Activated CD4-positive, alpha-beta T cell treated with anti-CD3 and anti-CD28 coated beads, Interleukin-2, amount 10 ng/mL, durations not matched to agents 7 days and 5 days (primary cell): Measurements from ENCODE around the gene GRIN2C. TPM values are rescaled to one million over a fixed set of nuclear protein-coding genes. Genes with fewer than 3 reads are reported as not detected.

ENCODE experiments used
- CTCF ChIA-PET: fragments of 350-600 bp; sonication (Branson Sonifier 250); formaldehyde crosslinking; loops from one replicate; lab custom pipeline; 2021; ENCODE audit warnings: antibody characterized with exemption; lab: Charles Lee
- POLR2A ChIA-PET: fragments of 350-600 bp; sonication (Branson Sonifier 250); formaldehyde crosslinking; loops from one replicate; lab custom pipeline; 2021; ENCODE audit warnings: antibody characterized with exemption; lab: Charles Lee
- DNase-seq: peaks from one replicate; pipeline ENCODE4 v3.0.0-alpha.2; 2020
- H3K27ac Mint-ChIP-seq: one replicate; pipeline ENCODE4 v1.8.0; 2021; ENCODE audit warnings: mild to moderate bottlenecking, moderate library complexity, mixed read lengths
- H3K27me3 Mint-ChIP-seq: one replicate; pipeline ENCODE4 v1.8.0; 2021; ENCODE audit warnings: mixed read lengths
- H3K36me3 Mint-ChIP-seq: one replicate; pipeline ENCODE4 v1.8.0; 2021; ENCODE audit warnings: low read depth, mixed read lengths
- H3K4me1 Mint-ChIP-seq: one replicate; pipeline ENCODE4 v1.8.0; 2021; ENCODE audit warnings: mixed read lengths
- H3K4me3 Mint-ChIP-seq: one replicate; pipeline ENCODE4 v1.8.0; 2021; ENCODE audit warnings: mild to moderate bottlenecking, moderate library complexity, mixed read lengths
- H3K9me3 Mint-ChIP-seq: one replicate; pipeline ENCODE4 v1.8.0; 2021; ENCODE audit warnings: mixed read lengths
- total RNA-seq, 2 experiments: library from RNA; stranded (reverse); gene quantifications; one replicate each; pipeline ENCODE4 v1.2.3, GENCODE V29; 2021

GRIN2C gene
- total RNA-seq, 2 experiments from 2014 or later: 0.20 to 0.25 TPM

DNA sequence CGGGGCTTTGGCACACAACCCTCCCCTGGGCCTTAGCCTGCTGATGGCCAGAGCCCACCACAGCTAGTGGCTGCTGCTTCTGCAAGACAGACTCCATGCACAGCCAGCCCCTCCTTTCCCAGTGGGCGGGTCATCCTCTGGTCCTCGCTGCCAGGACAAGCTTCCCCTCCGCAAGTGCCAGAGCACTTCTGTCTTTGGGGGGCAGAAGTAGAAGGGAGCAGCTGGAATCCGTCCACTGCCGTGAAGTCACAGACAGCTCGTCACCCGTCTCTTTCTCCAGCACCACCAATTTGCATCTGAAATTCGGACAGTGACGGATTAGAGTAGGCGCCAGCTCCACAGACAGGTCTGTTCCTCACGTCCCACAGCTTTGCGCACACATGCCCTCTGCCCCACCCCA, 52.2 kb downstream of the GRIN2C start:
- Mint-ChIP-seq H3K27me3 (no peaks in the 10 kb centered on the region), H3K4me1 (no peaks in the 10 kb centered on the region), H3K9me3 (no peaks in the 10 kb centered on the region), H3K4me3 (no peak overlapping the region), H3K27ac (no peak overlapping the region), H3K36me3 (no peaks in the 10 kb centered on the region)
- DNase-seq: no peak
- ChIA-PET CTCF (interaction anchor here (2.6 to 3.0 kb wide), 2 partner anchors 16 kb away, joined by 15 to 19 read pairs; no protein-coding TSS in a partner anchor), POLR2A (no interaction called here)

DNA sequence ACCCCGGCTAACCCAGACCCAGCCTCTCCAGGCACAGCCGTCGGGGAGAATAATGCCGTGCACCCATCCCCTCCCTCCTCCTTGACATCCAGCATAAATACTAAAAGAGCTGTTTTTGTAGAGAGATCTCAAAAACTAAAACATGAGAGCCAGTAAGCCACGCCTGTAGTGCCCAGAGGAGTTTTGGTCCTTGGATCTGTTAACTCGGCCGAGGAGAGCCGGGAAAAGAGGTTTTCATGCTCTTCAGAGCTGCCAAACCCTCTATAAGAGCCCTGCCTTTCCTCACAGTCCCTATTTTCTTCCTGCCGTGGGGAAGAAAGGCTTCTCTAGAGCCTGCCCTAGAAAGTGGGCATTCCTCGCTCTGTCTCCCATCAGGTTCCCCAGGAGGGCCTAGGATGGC, 53.4 kb downstream of the GRIN2C start:
- no peaks in the 10 kb centered on the region for H3K27me3 Mint-ChIP-seq
- DNase-seq: no peak
- CTCF ChIA-PET: interaction anchor here (1.3 to 2.6 kb wide), 3 partner anchors 14 to 61 kb away, joined by 3 to 15 read pairs (median 4); no protein-coding TSS in a partner anchor
- no peaks in the 10 kb centered on the region for H3K4me1 Mint-ChIP-seq
- POLR2A ChIA-PET: no interaction called here
- H3K27ac Mint-ChIP-seq: no peak overlapping the region
- peaks cover 5% of the 10 kb centered on the region for H3K36me3 Mint-ChIP-seq
- no peaks in the 10 kb centered on the region for H3K9me3 Mint-ChIP-seq
- no peak overlapping the region for H3K4me3 Mint-ChIP-seq

DNA sequence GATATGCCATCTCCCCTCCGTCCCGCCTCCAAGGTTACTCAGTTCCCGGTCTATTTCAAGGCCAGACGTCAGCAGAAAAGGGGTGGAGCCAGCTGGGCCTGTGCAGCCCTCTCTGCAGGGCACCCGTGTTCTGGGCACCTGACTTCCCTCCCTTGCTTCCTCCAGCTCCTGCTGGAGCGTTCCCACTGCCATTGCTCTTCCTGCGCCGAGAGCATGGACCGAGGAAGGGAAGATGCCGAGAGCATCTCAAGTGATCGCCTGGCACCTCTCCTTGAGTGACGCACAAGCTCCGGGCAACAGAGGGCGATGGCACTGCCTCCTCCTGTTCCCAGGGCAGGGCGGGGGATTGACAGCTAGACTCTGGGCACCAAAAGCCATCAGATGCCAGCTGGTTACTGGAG, 54.1 kb downstream of the GRIN2C start:
- Mint-ChIP-seq H3K27ac (no peak overlapping the region), H3K4me3 (no peak overlapping the region), H3K27me3 (no peaks in the 10 kb centered on the region), H3K36me3 (peaks cover 6% of the 10 kb centered on the region), H3K4me1 (no peaks in the 10 kb centered on the region), H3K9me3 (no peaks in the 10 kb centered on the region)
- ChIA-PET CTCF (interaction anchor here (1.3 to 2.6 kb wide), 3 partner anchors 14 to 60 kb away, joined by 3 to 15 read pairs (median 4); no protein-coding TSS in a partner anchor), POLR2A (no interaction called here)
- no peak for DNase-seq

DNA sequence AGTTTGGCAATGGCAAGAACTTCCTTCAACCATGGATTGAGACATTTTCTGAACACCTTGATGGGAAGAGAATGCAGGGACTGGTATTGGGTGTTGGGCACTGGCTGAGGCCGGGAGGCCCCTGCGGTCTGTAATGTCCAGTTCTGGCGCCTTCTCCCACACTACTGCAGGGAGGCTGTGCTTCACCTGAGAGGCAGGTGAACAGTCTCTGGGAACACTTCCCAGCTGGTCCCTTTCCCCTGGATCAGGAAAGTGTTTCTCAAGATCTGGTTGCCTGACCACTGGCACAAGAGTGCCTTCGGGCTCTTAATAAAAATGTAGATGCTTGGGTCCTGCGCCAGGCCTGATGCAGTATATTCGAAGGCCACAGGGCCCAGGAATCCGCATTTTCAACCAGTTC, 55.0 kb downstream of the GRIN2C start:
- Mint-ChIP-seq H3K27me3 (no peaks in the 10 kb centered on the region), H3K9me3 (no peaks in the 10 kb centered on the region), H3K27ac (no peak overlapping the region), H3K4me1 (no peaks in the 10 kb centered on the region), H3K36me3 (peaks cover 8% of the 10 kb centered on the region), H3K4me3 (no peak overlapping the region)
- ChIA-PET CTCF (no interaction called here), POLR2A (no interaction called here)
- no peak for DNase-seq

DNA sequence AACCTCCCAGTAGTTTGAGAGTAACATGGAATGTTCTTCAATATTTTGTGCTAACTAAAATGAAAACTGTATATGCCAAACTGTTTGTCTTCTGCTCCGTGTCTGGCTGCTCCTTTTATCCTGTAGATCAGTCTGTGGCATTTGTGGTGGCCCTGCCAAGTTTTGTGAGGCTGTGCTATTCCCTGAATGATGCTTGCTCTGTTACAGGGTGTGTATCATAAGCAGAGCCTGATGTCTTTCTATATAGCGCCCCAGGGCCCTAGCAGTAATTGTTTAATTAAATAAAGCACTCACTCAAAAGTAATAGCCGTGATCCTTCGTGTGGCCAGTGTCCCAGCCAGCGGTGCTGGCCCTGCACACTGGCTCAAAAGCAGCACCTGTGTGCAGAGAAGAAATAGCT, 55.7 kb downstream of the GRIN2C start:
- H3K9me3 Mint-ChIP-seq: no peaks in the 10 kb centered on the region
- H3K27me3 Mint-ChIP-seq: no peaks in the 10 kb centered on the region
- H3K4me3 Mint-ChIP-seq: no peak overlapping the region
- no peaks in the 10 kb centered on the region for H3K4me1 Mint-ChIP-seq
- no peak overlapping the region for H3K27ac Mint-ChIP-seq
- POLR2A ChIA-PET: no interaction called here
- no peak for DNase-seq
- CTCF ChIA-PET: no interaction called here
- H3K36me3 Mint-ChIP-seq: peaks cover 8% of the 10 kb centered on the region

DNA sequence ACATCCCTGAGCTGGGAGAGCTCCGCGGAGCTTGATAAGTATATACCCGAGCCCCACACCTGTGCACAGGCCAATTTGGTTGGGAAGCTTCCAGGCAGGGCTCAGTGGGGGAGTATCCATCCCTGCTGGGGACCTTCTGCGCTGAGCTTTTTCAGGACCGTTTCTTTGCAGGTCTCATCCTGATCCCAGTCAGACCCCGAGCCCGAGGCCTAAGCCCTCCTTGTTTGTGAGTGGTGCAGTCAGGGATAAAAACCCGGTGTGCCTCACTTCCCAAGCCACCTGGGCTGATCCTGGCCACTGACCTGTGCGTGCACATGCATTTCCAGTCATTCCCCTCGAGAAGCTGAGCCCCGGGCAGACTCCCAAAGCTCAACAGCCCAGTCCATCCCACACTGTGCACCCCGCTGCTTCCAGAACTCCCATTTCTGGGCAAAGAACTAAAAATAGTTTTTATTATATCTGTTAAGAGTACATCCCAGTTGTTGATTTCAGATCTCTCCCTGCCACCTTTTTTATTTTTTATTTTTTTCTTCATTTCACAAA, 56.2 kb downstream of the GRIN2C start:
- peaks cover 8% of the 10 kb centered on the region for H3K36me3 Mint-ChIP-seq
- DNase-seq: no peak
- ChIA-PET POLR2A (no interaction called here), CTCF (no interaction called here)
- no peaks in the 10 kb centered on the region for H3K27me3 Mint-ChIP-seq
- no peaks in the 10 kb centered on the region for H3K4me1 Mint-ChIP-seq
- H3K27ac Mint-ChIP-seq: no peak overlapping the region
- H3K9me3 Mint-ChIP-seq: no peaks in the 10 kb centered on the region
- H3K4me3 Mint-ChIP-seq: no peak overlapping the region

DNA sequence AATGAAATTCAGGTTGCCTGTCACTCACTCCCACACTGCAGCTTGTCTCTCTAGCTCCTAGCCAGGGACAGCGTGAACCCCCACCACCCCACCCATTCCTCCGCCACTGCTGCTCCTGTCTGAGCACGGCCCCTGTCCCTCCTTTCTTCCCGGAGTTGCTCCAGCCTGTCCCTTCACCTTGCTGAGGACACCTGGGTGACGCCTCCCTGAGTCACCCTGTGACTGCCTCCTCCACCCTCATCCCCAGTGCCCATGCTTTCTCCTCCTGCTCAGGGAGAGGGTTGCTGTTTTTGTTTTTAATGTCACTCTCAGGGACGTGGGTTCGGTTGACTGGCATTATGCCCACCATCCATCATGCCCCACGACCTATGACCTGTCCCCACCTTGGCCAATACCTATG, 57.8 kb downstream of the GRIN2C start:
- Mint-ChIP-seq H3K27me3 (no peaks in the 10 kb centered on the region), H3K36me3 (peaks cover 10% of the 10 kb centered on the region), H3K4me3 (no peak overlapping the region), H3K4me1 (peaks cover 2% of the 10 kb centered on the region), H3K9me3 (no peaks in the 10 kb centered on the region), H3K27ac (no peak overlapping the region)
- DNase-seq: no peak
- ChIA-PET POLR2A (no interaction called here), CTCF (interaction anchor here (0.5 to 0.7 kb wide), 2 partner anchors 64 to 167 kb away, joined by 3 read pairs; no protein-coding TSS in a partner anchor)

DNA sequence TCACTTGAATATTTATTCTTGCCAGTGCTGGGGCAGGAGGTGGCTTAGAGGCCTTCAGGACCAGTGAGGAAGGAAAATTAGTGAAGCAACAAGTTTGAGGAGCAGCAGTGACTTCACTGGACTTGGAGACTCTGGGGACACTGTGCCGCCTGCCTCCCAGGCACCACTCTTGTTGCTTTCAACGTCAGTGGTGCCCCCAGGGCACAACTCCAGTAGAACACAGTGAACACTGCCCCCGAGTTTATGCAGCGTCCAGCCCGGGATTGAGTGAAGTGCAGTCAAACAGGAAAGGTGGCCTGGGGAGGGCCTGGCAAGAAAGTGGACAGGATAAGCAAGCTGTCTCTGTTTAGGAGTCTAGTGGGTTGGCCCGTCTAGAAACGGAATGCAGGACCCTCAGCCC, 59.2 kb downstream of the GRIN2C start:
- ChIA-PET POLR2A (no interaction called here), CTCF (interaction anchor here (0.6 kb wide), 1 partner anchor 265 kb away, joined by 3 read pairs; no protein-coding TSS in a partner anchor)
- no peak for DNase-seq
- no peak overlapping the region for H3K4me3 Mint-ChIP-seq
- peaks cover 17% of the 10 kb centered on the region for H3K36me3 Mint-ChIP-seq
- H3K4me1 Mint-ChIP-seq: peaks cover 6% of the 10 kb centered on the region
- no peak overlapping the region for H3K27ac Mint-ChIP-seq
- no peaks in the 10 kb centered on the region for H3K9me3 Mint-ChIP-seq
- no peaks in the 10 kb centered on the region for H3K27me3 Mint-ChIP-seq

DNA sequence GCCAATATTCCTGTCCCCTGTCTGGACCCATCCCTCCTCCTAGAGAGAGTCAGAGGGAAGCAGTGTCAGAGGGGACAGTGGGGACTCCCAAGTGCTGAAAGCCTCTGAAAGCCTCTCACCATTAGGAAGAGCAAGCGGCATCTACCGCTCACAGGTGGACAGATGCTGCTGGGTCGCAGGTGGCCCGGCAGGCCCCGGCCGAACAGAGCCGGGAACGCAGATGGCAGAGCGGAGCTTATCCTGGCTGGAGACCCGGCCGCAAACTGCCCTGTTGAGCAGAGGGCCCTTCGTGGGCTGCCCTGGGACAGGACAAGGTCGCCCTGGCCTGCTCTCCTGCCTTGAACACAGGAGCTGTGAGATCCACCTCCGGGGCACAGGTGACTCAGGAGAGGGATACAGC, 60.6 kb downstream of the GRIN2C start:
- no peak overlapping the region for H3K4me3 Mint-ChIP-seq
- POLR2A ChIA-PET: no interaction called here
- peaks cover 21% of the 10 kb centered on the region for H3K36me3 Mint-ChIP-seq
- H3K9me3 Mint-ChIP-seq: no peaks in the 10 kb centered on the region
- no peak for DNase-seq
- no peaks in the 10 kb centered on the region for H3K27me3 Mint-ChIP-seq
- H3K4me1 Mint-ChIP-seq: peaks cover 6% of the 10 kb centered on the region
- no peak overlapping the region for H3K27ac Mint-ChIP-seq
- CTCF ChIA-PET: interaction anchor here (0.5 to 1.0 kb wide), 2 partner anchors 142 to 383 kb away, joined by 3 to 4 read pairs; no protein-coding TSS in a partner anchor

DNA sequence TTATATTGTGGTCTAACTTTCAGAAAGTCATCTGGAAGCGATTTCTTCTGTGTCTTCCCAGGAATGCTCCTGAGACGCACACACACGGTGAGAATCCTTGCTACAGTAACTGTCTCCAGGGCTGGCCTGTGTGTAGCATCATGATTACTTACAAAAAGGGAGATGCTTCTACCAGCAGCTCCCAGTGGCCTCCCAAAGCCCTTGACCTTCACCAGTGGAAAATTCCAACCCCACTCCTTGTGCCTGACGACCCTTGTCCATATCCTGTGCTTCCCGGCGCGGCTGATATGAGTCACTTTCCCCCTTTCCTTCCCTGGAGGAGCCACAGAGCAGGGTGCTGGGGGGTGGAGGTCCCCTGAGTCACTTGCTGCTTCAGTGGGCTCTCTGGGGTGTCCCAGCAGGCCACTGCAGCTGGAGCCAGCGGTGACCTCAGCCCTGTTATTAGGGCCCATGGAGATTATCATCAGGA, 61.4 kb downstream of the GRIN2C start:
- no peaks in the 10 kb centered on the region for H3K9me3 Mint-ChIP-seq
- CTCF ChIA-PET: no interaction called here

DNA sequence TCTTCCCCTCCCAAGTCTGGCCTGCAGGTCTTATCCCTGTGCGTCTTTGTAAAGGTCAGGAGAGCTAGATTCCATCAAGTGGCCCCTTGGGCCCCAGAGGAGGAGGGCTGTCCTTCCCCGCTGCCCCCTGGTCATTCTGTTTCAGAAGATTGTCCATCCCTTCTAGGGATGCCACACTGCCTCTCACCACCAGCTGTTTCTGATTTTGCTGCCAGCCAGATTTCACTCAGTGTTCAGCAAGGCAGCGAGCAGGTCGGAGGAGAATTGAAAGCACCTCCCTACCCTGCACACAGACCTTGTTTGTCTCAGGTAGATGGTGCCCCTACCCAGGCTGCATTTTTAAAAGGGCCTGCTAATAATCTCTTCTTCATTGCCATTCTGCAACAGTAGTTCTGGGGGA, 61.9 kb downstream of the GRIN2C start:
- no peak for DNase-seq
- peaks cover 6% of the 10 kb centered on the region for H3K4me1 Mint-ChIP-seq
- peaks cover 22% of the 10 kb centered on the region for H3K36me3 Mint-ChIP-seq
- H3K27ac Mint-ChIP-seq: no peak overlapping the region
- no peaks in the 10 kb centered on the region for H3K9me3 Mint-ChIP-seq
- H3K4me3 Mint-ChIP-seq: no peak overlapping the region
- ChIA-PET POLR2A (no interaction called here), CTCF (interaction anchor here (0.8 kb wide), 1 partner anchor 72 kb away, joined by 3 read pairs; no protein-coding TSS in a partner anchor)
- H3K27me3 Mint-ChIP-seq: no peaks in the 10 kb centered on the region

More for the DNA sequence above, 61.4 kb downstream of the GRIN2C start:
- Mint-ChIP-seq H3K27me3 (no peaks in the 10 kb centered on the region), H3K4me3 (no peak overlapping the region), H3K36me3 (peaks cover 21% of the 10 kb centered on the region), H3K27ac (no peak overlapping the region), H3K4me1 (peaks cover 6% of the 10 kb centered on the region)
- no peak for DNase-seq
- POLR2A ChIA-PET: no interaction called here

DNA sequence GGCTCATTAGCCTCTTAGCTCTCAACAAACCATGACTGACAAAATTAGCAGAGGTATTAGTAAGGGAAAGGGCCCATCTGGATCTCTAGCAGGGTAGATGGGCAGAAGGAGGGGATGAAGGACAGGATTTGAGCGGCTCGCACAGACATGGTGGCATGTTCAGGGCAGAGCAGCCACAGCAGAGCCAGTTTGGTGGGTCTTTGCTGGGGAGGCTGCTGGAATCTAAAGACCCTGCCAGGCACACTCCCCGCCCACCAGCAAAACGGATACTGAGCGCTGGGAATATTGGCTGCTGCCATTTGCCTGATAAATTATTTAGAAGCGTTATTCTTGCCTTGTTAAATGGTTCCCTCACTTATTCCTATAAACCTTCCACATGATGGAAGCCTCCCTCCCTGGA, 62.8 kb downstream of the GRIN2C start:
- POLR2A ChIA-PET: no interaction called here
- Mint-ChIP-seq H3K27ac (peak overlapping the region; percentile 50), H3K36me3 (peaks cover 23% of the 10 kb centered on the region), H3K4me1 (peaks cover 6% of the 10 kb centered on the region), H3K9me3 (no peaks in the 10 kb centered on the region), H3K27me3 (no peaks in the 10 kb centered on the region), H3K4me3 (no peak overlapping the region)
- CTCF ChIA-PET: interaction anchor here (1.5 kb wide), 1 partner anchor 68 kb away, joined by 5 read pairs; no protein-coding TSS in a partner anchor
- no peak for DNase-seq

DNA sequence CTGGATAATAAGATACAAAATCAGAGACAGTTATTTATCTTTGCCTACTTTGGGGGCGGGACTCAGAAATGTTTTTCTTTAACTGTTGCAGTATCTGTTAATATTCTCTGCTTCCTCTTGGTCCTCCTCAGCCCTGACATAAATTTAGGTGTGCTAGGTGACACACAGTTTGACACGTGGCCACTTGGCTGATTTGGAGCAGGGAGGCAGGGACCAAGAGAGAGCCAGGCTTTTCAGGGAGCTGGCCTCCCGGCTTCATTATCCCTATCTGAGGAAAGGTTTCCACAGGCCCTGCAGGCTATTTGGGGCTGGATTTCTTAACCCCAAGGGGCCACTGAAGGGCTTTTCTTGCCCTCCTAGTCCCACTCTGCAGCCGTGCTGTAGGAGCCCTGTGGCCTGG, 63.5 kb downstream of the GRIN2C start:
- Mint-ChIP-seq H3K27me3 (no peaks in the 10 kb centered on the region), H3K4me1 (peaks cover 11% of the 10 kb centered on the region), H3K4me3 (no peak overlapping the region), H3K36me3 (peaks cover 25% of the 10 kb centered on the region), H3K9me3 (no peaks in the 10 kb centered on the region), H3K27ac (no peak overlapping the region)
- POLR2A ChIA-PET: no interaction called here
- CTCF ChIA-PET: interaction anchor here (0.6 to 1.5 kb wide), 3 partner anchors 23 to 69 kb away, joined by 3 to 5 read pairs (median 3); no protein-coding TSS in a partner anchor
- DNase-seq: no peak
